Left ventricle myocardium inferior (tissue), 1 donor: ENCODE measurements around the gene C10orf62. TPM values are rescaled to one million over a fixed set of nuclear protein-coding genes. Genes with fewer than 3 reads are reported as not detected.

ENCODE experiments used
- DNase-seq: peaks from one replicate; pipeline ENCODE4 v3.0.0-alpha.2; 2020
- H3K27ac ChIP-seq: fragments of 200-600 bp; replicated peaks from 2 replicates; pipeline ENCODE4 v1.8.0; 2021
- H3K27me3 ChIP-seq: fragments of 200-600 bp; 2 replicates; pipeline ENCODE4 v1.8.0; 2021; ENCODE audit warnings: low read depth
- H3K36me3 ChIP-seq: fragments of 200-600 bp; 2 replicates; pipeline ENCODE4 v1.8.0; 2021
- H3K4me1 ChIP-seq: fragments of 200-600 bp; 2 replicates; pipeline ENCODE4 v1.8.0; 2021
- H3K4me3 ChIP-seq: fragments of 200-600 bp; 2 replicates; pipeline ENCODE4 v1.8.0; 2021; ENCODE audit warnings: mild to moderate bottlenecking, moderate library complexity
- H3K9me3 ChIP-seq: fragments of 200-600 bp; replicated peaks from 2 replicates; pipeline ENCODE4 v1.8.0; 2021
- intact Hi-C: fragments of 100-400 bp; cut with micrococcal nuclease; formaldehyde crosslinking; loops from one replicate; pipeline ENCODE4 v1.11.0; 2022
- total RNA-seq: library from RNA; stranded (reverse); fragmentation: NEBNext Ultra II Directional; extraction: Animal tissue kit (Norgen Biotek cat#: 25700); gene quantifications from one replicate; pipeline ENCODE4 v1.2.1, GENCODE V29; 2021
- TF ChIP-seq, protein P1 (sequence below): fragments of 200-600 bp; IDR thresholded peaks from 2 replicates; pipeline ENCODE4 v1.8.0; 2021; ENCODE audit warnings: antibody characterized with exemption, mild to moderate bottlenecking, borderline replicate concordance
- donor health status: DM: no; HTN: yes; CAD: no; lungs with severe emphysema.

C10orf62 gene
- total RNA-seq, 1 donor from 2014 or later = 1.5 TPM

- Histone ChIP-seq H3K4me3 (no peak overlapping the region), H3K36me3 (peaks cover 31% of the 10 kb centered on the region), H3K27me3 (no peaks in the 10 kb centered on the region), H3K27ac (peak overlapping the region; percentile 91), H3K9me3 (no peaks in the 10 kb centered on the region), H3K4me1 (peaks cover 37% of the 10 kb centered on the region)
- intact Hi-C loops = loop anchor here (5.0 kb wide), 1 partner anchor 36 kb away; no protein-coding TSS in a partner anchor
- peak; percentile 34 for DNase-seq
- TF ChIP-seq, protein P1, sequence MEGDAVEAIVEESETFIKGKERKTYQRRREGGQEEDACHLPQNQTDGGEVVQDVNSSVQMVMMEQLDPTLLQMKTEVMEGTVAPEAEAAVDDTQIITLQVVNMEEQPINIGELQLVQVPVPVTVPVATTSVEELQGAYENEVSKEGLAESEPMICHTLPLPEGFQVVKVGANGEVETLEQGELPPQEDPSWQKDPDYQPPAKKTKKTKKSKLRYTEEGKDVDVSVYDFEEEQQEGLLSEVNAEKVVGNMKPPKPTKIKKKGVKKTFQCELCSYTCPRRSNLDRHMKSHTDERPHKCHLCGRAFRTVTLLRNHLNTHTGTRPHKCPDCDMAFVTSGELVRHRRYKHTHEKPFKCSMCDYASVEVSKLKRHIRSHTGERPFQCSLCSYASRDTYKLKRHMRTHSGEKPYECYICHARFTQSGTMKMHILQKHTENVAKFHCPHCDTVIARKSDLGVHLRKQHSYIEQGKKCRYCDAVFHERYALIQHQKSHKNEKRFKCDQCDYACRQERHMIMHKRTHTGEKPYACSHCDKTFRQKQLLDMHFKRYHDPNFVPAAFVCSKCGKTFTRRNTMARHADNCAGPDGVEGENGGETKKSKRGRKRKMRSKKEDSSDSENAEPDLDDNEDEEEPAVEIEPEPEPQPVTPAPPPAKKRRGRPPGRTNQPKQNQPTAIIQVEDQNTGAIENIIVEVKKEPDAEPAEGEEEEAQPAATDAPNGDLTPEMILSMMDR = no peak
Observed at GRCh38 chr10:97570789-97571471, 18.6 kb upstream of the C10orf62 start.

- Histone ChIP-seq H3K4me1 (peaks cover 42% of the 10 kb centered on the region), H3K27ac (peak overlapping the region; percentile 91), H3K36me3 (peaks cover 31% of the 10 kb centered on the region), H3K27me3 (no peaks in the 10 kb centered on the region), H3K9me3 (no peaks in the 10 kb centered on the region), H3K4me3 (no peak overlapping the region)
- TF ChIP-seq, protein P1 = no peak
- intact Hi-C loops = loop anchor here (5.0 kb wide), 1 partner anchor 36 kb away; no protein-coding TSS in a partner anchor
- DNase-seq = peak; percentile 1
Observed at GRCh38 chr10:97571622-97572021, 17.9 kb upstream of the C10orf62 start.

GRCh38 chr10:97572214-97572989, 17.1 kb upstream of the C10orf62 start, which contains the start of gene ANKRD2:
ANKRD2 (plus strand) TSS chr10:97572779; CDS start chr10:97572789, 10 bp downstream.
- Histone ChIP-seq H3K27me3 (no peaks in the 10 kb centered on the region), H3K36me3 (peaks cover 31% of the 10 kb centered on the region), H3K9me3 (no peaks in the 10 kb centered on the region), H3K4me1 (peaks cover 42% of the 10 kb centered on the region), H3K27ac (peak within 1 kb of the TSS; percentile 91), H3K4me3 (peak within 1 kb of the TSS; percentile 58)
- intact Hi-C loops = loop anchor here (5.0 kb wide), 1 partner anchor 35 kb away; no protein-coding TSS in a partner anchor
- TF ChIP-seq, protein P1 = peak; percentile 88
- DNase-seq = peak; percentile 86

DNA sequence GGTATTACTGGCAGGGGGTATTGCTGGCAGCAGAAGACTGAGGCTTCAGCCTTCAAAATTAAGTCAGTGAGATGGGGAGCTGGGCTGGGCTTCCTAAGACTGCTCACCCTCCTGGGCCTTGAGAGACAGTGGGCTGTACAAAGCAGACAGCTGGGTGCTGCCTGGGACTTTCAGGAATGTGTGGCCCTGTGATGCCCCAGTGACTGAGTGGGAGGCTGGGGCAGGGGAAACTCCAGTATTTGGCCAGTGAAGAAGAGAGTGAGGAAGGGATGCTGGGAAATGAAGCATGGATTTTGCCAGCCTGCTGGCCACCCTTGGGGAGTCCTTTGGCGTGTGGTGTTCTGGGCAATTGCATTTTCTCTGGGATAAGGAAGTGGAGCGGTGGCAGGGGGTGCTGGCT, 16.5 kb upstream of the C10orf62 start:
- Histone ChIP-seq H3K9me3 (no peaks in the 10 kb centered on the region), H3K36me3 (peaks cover 28% of the 10 kb centered on the region), H3K4me3 (peak overlapping the region; percentile 58), H3K27ac (peak overlapping the region; percentile 91), H3K27me3 (no peaks in the 10 kb centered on the region), H3K4me1 (peaks cover 42% of the 10 kb centered on the region)
- TF ChIP-seq, protein P1 = no peak
- intact Hi-C loops = loop anchor here (5.0 kb wide), 1 partner anchor 34 kb away; no protein-coding TSS in a partner anchor
- peak; percentile 18 for DNase-seq

- Histone ChIP-seq H3K9me3 (no peaks in the 10 kb centered on the region), H3K4me1 (peaks cover 42% of the 10 kb centered on the region)
- TF ChIP-seq, protein P1 = no peak
Observed at GRCh38 chr10:97573672-97574071, 15.8 kb upstream of the C10orf62 start.

More at GRCh38 chr10:97573672-97574071, 15.8 kb upstream of the C10orf62 start:
- no peak for DNase-seq
- intact Hi-C loops = loop anchor here (5.0 kb wide), 1 partner anchor 34 kb away; no protein-coding TSS in a partner anchor
- H3K27ac ChIP-seq = peak overlapping the region; percentile 91
- peaks cover 23% of the 10 kb centered on the region for H3K36me3 ChIP-seq
- H3K27me3 ChIP-seq = no peaks in the 10 kb centered on the region
- H3K4me3 ChIP-seq = peak overlapping the region; percentile 58
